PC-9 (cell line): ENCODE measurements around the gene YAF2. TPM values are rescaled to one million over a fixed set of nuclear protein-coding genes. Genes with fewer than 3 reads are reported as not detected.
"Not testable (repeated sequence)": the region's sequence is repeated elsewhere in the genome, so short reads cannot be mapped to it uniquely, and the experiment has no call there.

Experiments used
- BruUV-seq: library from RNA; stranded (reverse); fragments of 400-500 nt; replicated peaks from 2 replicates; lab custom pipeline; 2021; lab: Mats Ljungman, UMichigan
- CTCF ChIA-PET: fragments of 300-600 bp; sonication (Branson Sonifier 250); formaldehyde crosslinking; loops from one replicate; lab custom pipeline; 2022; ENCODE audit warnings: antibody characterized with exemption; lab: Charles Lee
- POLR2A ChIA-PET: fragments of 300-600 bp; sonication (Branson Sonifier 250); formaldehyde crosslinking; loops from one replicate; lab custom pipeline; 2022; ENCODE audit warnings: antibody characterized with exemption; ENCODE audit not compliant: unreplicated experiment; lab: Charles Lee
- DNase-seq, 2 experiments: peaks; one replicate each; pipeline versions ENCODE4 v3.0.0 to v3.0.0-alpha.2; 2015 to 2022; ENCODE audit warnings: mixed read lengths in 1 of 2
- H2AFZ ChIP-seq: fragments of 200-600 bp; sonication (generic); 2 replicates; pipeline ENCODE4 v1.8.1; 2017; ENCODE audit warnings: antibody characterized with exemption
- H3F3A ChIP-seq: fragments of 200-600 bp; sonication (generic); 2 replicates; pipeline ENCODE4 v1.8.1; 2017; ENCODE audit warnings: antibody characterized with exemption, mild to moderate bottlenecking, low read depth; ENCODE audit not compliant: insufficient read depth
- H3K27ac ChIP-seq: fragments of 200-600 bp; sonication (generic); 2 replicates; pipeline ENCODE4 v1.6.1; 2016; ENCODE audit warnings: mixed run types
- H3K27me3 ChIP-seq: fragments of 200-600 bp; sonication (generic); 2 replicates; pipeline ENCODE4 v1.6.1; 2016; ENCODE audit warnings: low read depth, mixed run types; ENCODE audit not compliant: insufficient read depth
- H3K36me3 ChIP-seq: fragments of 200-600 bp; sonication (generic); 2 replicates; pipeline ENCODE4 v1.6.1; 2016; ENCODE audit warnings: low read depth, mixed run types
- H3K4me1 ChIP-seq: fragments of 200-600 bp; sonication (generic); replicated peaks from 2 replicates; pipeline ENCODE4 v1.6.1; 2016; ENCODE audit warnings: mixed run types; ENCODE audit not compliant: insufficient read depth
- H3K4me2 ChIP-seq: fragments of 200-600 bp; sonication (generic); 2 replicates; pipeline ENCODE4 v1.6.1; 2017; ENCODE audit warnings: mixed run types
- H3K4me3 ChIP-seq: fragments of 200-600 bp; sonication (generic); 2 replicates; pipeline ENCODE4 v1.6.1; 2016; ENCODE audit warnings: mixed run types
- H3K79me2 ChIP-seq: fragments of 200-600 bp; sonication (generic); 2 replicates; pipeline ENCODE4 v1.6.1; 2017; ENCODE audit warnings: low read depth, mixed run types
- H3K9me2 ChIP-seq: fragments of 200-600 bp; sonication (generic); 2 replicates; pipeline ENCODE4 v1.8.1; 2017; ENCODE audit warnings: mild to moderate bottlenecking; ENCODE audit not compliant: insufficient read depth
- H3K9me3 ChIP-seq: fragments of 200-600 bp; sonication (generic); 2 replicates; pipeline ENCODE4 v1.8.1; 2016; ENCODE audit warnings: low read depth; ENCODE audit not compliant: insufficient read depth
- H4K20me1 ChIP-seq: fragments of 200-600 bp; sonication (generic); 2 replicates; pipeline ENCODE4 v1.8.1; 2017; ENCODE audit not compliant: insufficient read depth
- CTCF ChIP-seq: fragments of 200-600 bp; sonication (generic); conservative IDR thresholded peaks from 2 replicates; pipeline ENCODE4 v1.6.1; 2017; ENCODE audit warnings: mixed run types, antibody characterized with exemption, mild to moderate bottlenecking, moderate library complexity
- EZH2 ChIP-seq: fragments of 200-600 bp; sonication (generic); IDR thresholded peaks from 2 replicates; pipeline ENCODE4 v1.8.0; 2017; ENCODE audit warnings: antibody characterized with exemption, low read depth
- intact Hi-C: fragments of 100-400 bp; cut with micrococcal nuclease; formaldehyde crosslinking; loops from one replicate; pipeline ENCODE4 v1.10.0; 2022; ENCODE audit not compliant: unreplicated experiment
- total RNA-seq: library from RNA; stranded (reverse); gene quantifications from 2 replicates; pipeline ENCODE4 v1.2.3, GENCODE V29; 2021

Gene YAF2
- total RNA-seq, 1 experiment from 2014 or later, result 11.6 TPM

DNA sequence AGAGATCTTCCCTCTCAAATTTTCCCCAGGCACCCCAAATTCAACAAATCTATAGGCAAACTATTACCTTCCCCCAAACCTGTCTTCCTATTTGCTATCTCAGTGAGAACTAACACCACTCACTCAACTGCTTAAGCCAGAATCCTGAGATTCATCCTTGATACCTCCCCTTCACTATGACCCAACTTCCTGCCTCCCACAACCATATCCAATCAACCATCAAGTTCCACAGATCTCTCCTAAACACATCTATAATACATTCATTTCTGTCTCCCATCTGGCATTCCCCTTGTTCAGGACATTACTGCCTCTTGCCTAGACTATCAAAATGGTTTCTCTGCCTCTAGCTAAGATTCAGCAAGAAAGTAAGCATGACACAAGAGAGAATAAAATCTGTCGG, 21.3 kb downstream of the YAF2 start:
- Histone ChIP-seq H3K9me2 (no peaks in the 10 kb centered on the region), H3K36me3 (no peaks in the 10 kb centered on the region), H3K27ac (no peak overlapping the region), H2AFZ (no peak overlapping the region), H3K27me3 (no peaks in the 10 kb centered on the region), H3K4me1 (peaks cover 10% of the 10 kb centered on the region), H3K9me3 (no peaks in the 10 kb centered on the region), H3K4me2 (no peak overlapping the region), H4K20me1 (no peaks in the 10 kb centered on the region), H3K4me3 (no peak overlapping the region), H3K79me2 (peaks cover 14% of the 10 kb centered on the region), H3F3A (peaks cover 2% of the 10 kb centered on the region; the same call in 1 of the 2 replicates)
- intact Hi-C loops, result no loop called here
- DNase-seq, result no peak
- CTCF ChIA-PET, result no interaction called here
- BruUV-seq, result no TSS peak
- no peak for TF ChIP-seq EZH2
- TF ChIP-seq CTCF, result no peak
- POLR2A ChIA-PET, result no interaction called here

GRCh38 chr12:42215759-42216158, 22.3 kb downstream of the YAF2 start:
- H3K4me2 ChIP-seq, H3F3A ChIP-seq, intact Hi-C loops, POLR2A ChIA-PET, H3K27me3 ChIP-seq, H3K4me1 ChIP-seq, H3K27ac ChIP-seq, CTCF ChIA-PET, H2AFZ ChIP-seq, H3K9me3 ChIP-seq, H3K36me3 ChIP-seq, H4K20me1 ChIP-seq, H3K9me2 ChIP-seq, BruUV-seq, DNase-seq, H3K4me3 ChIP-seq: not testable (repeated sequence)
- peaks cover 14% of the 10 kb centered on the region for H3K79me2 ChIP-seq

DNA sequence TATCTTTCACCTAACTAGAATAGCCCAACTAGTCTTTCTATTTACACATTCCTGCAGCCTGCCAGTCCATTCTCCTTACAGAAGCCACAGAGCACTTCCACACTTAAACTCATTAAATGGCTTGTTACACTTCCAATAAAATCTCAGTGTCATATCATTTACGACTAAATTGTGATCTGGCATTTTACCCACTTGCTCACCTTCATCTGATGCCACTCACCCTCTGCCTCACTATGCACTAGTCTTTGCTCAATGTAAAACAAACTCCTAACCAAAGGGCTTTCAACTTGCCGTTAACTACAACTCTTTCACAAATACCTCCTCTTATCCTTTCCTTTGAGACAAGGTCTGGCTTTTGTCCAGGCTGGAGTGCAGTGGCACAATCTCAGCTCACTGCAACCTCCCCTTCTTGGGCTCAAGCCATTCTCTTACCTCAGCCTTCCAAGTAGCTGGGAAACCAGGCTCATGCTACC, 24.1 kb downstream of the YAF2 start:
- no peaks in the 10 kb centered on the region for H3K36me3 ChIP-seq
- no peaks in the 10 kb centered on the region for H3K9me2 ChIP-seq
- BruUV-seq, result no TSS peak
- no peak overlapping the region for H3K4me3 ChIP-seq
- no peak overlapping the region for H3K27ac ChIP-seq
- H3K4me2 ChIP-seq, result no peak overlapping the region
- TF ChIP-seq EZH2 (no peak), CTCF (no peak)
- H3K4me1 ChIP-seq, result peaks cover 10% of the 10 kb centered on the region
- intact Hi-C loops, result no loop called here
- DNase-seq, result no peak
- CTCF ChIA-PET, result no interaction called here
- no peaks in the 10 kb centered on the region for H4K20me1 ChIP-seq
- POLR2A ChIA-PET, result no interaction called here
- no peaks in the 10 kb centered on the region for H3K27me3 ChIP-seq
- peaks cover 2% of the 10 kb centered on the region; the same call in 1 of the 2 replicates for H3F3A ChIP-seq
- H2AFZ ChIP-seq, result no peak overlapping the region
- H3K9me3 ChIP-seq, result no peaks in the 10 kb centered on the region
- peaks cover 14% of the 10 kb centered on the region for H3K79me2 ChIP-seq

DNA sequence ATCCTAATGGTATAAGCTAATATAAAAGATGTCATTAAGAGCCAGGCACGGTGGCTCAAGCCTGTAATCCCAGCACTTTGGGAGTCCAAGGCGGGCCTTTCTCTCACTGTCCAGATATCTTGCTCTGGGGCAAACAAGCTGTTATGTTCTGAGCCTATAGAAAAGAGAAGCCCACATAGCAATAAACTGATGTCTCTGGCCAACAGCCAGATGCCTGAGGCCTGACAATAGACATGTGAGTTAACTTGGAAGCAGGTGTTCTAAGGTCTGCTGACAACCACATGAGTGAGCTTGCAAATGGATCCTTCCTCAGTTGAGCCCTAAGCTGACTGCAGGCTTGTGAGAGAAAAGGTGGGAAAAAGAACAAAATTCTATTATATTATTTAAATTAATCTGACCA, 25.0 kb downstream of the YAF2 start:
- H3K27ac ChIP-seq, result no peak overlapping the region
- intact Hi-C loops, result no loop called here
- H4K20me1 ChIP-seq, result no peaks in the 10 kb centered on the region
- no peak overlapping the region for H2AFZ ChIP-seq
- H3K4me3 ChIP-seq, result no peak overlapping the region
- H3K9me2 ChIP-seq, result no peaks in the 10 kb centered on the region
- peak in 1 of 2 experiments; percentile 53 for DNase-seq
- TF ChIP-seq CTCF, result no peak
- TF ChIP-seq EZH2, result no peak
- H3K27me3 ChIP-seq, result no peaks in the 10 kb centered on the region
- ChIA-PET CTCF (no interaction called here), POLR2A (interaction anchor here (0.6 kb wide), 1 partner anchor 909 kb away, joined by 3 read pairs; no protein-coding TSS in a partner anchor)
- no peaks in the 10 kb centered on the region for H3K36me3 ChIP-seq
- no peaks in the 10 kb centered on the region for H3K9me3 ChIP-seq
- H3F3A ChIP-seq, result peaks cover 2% of the 10 kb centered on the region; the same call in 1 of the 2 replicates
- BruUV-seq, result no TSS peak
- peaks cover 11% of the 10 kb centered on the region for H3K79me2 ChIP-seq
- H3K4me1 ChIP-seq, result peaks cover 7% of the 10 kb centered on the region
- H3K4me2 ChIP-seq, result no peak overlapping the region
